Measurements from ENCODE around the gene FAM131A. TPM values are rescaled to one million over a fixed set of nuclear protein-coding genes. Genes with fewer than 3 reads are reported as not detected.
A peak's percentile ranks its signal among the peaks of the same experiment; 100 is the strongest.

The FAM131A gene
- total and polyA plus RNA-seq, 10 of the 15 experiments (the other 5 are each of a cell fraction or from before 2014, with no cell fraction given) = 0.31 to 4.5 (median 1.5) TPM

GRCh38 chr3:184354121-184354728, 16.8 kb downstream of the FAM131A start (continued):
- no peak for TF ChIP-seq TAF1 (IDR thresholded peaks at IDR 0.05; ENCODE audit: borderline replicate concordance, low read depth, low read length)
- TF ChIP-seq POLR2AphosphoS5 (IDR thresholded peaks at IDR 0.05; ENCODE audit: low read length) = no peak
- no peak for TF ChIP-seq ATF7 (IDR thresholded peaks at IDR 0.05; ENCODE audit: low read depth)
- TF ChIP-seq NKRF (conservative IDR thresholded peaks at IDR 0.05) = no peak
- TF ChIP-seq MEF2B (IDR thresholded peaks at IDR 0.05; ENCODE audit: partially characterized antibody, poor library complexity, severe bottlenecking) = peak; percentile 19
- peak; percentile 31; the same call in 1 of the 2 replicates for TF ChIP-seq SMARCA5 (IDR thresholded peaks at IDR 0.05)
- TF ChIP-seq IKZF2 (IDR thresholded peaks at IDR 0.05) = no peak
- TF ChIP-seq TARDBP (IDR thresholded peaks at IDR 0.05; ENCODE audit: borderline replicate concordance) = no peak
- TF ChIP-seq, protein P1, sequence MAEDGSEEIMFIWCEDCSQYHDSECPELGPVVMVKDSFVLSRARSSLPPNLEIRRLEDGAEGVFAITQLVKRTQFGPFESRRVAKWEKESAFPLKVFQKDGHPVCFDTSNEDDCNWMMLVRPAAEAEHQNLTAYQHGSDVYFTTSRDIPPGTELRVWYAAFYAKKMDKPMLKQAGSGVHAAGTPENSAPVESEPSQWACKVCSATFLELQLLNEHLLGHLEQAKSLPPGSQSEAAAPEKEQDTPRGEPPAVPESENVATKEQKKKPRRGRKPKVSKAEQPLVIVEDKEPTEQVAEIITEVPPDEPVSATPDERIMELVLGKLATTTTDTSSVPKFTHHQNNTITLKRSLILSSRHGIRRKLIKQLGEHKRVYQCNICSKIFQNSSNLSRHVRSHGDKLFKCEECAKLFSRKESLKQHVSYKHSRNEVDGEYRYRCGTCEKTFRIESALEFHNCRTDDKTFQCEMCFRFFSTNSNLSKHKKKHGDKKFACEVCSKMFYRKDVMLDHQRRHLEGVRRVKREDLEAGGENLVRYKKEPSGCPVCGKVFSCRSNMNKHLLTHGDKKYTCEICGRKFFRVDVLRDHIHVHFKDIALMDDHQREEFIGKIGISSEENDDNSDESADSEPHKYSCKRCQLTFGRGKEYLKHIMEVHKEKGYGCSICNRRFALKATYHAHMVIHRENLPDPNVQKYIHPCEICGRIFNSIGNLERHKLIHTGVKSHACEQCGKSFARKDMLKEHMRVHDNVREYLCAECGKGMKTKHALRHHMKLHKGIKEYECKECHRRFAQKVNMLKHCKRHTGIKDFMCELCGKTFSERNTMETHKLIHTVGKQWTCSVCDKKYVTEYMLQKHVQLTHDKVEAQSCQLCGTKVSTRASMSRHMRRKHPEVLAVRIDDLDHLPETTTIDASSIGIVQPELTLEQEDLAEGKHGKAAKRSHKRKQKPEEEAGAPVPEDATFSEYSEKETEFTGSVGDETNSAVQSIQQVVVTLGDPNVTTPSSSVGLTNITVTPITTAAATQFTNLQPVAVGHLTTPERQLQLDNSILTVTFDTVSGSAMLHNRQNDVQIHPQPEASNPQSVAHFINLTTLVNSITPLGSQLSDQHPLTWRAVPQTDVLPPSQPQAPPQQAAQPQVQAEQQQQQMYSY (CRISPR knock-in tag; IDR thresholded peaks at IDR 0.05) = no peak
- TF ChIP-seq TCF12 (IDR thresholded peaks at IDR 0.05; ENCODE audit: low read depth, low read length) = no peak
- TF ChIP-seq HDGF (IDR thresholded peaks at IDR 0.05) = no peak
- no peak for TF ChIP-seq CREM (IDR thresholded peaks at IDR 0.05; ENCODE audit: low read depth)
- TF ChIP-seq WRNIP1 (IDR thresholded peaks at IDR 0.05; ENCODE audit: borderline replicate concordance, low read depth, low read length) = no peak
- peak; percentile 60 for TF ChIP-seq RUNX3 (IDR thresholded peaks at IDR 0.05; ENCODE audit: low read length)
- TF ChIP-seq BHLHE40 (IDR thresholded peaks at IDR 0.05; ENCODE audit: borderline replicate concordance in 1 of 2, low read depth in 2 of 2, low read length in 1 of 2) = no peak
- 0 out of 2 replicates have a peak, but pooled peaks have one; percentile 44 for TF ChIP-seq GATAD2B (conservative IDR thresholded peaks at IDR 0.05; ENCODE audit: low read depth)
- TF ChIP-seq, protein P2, sequence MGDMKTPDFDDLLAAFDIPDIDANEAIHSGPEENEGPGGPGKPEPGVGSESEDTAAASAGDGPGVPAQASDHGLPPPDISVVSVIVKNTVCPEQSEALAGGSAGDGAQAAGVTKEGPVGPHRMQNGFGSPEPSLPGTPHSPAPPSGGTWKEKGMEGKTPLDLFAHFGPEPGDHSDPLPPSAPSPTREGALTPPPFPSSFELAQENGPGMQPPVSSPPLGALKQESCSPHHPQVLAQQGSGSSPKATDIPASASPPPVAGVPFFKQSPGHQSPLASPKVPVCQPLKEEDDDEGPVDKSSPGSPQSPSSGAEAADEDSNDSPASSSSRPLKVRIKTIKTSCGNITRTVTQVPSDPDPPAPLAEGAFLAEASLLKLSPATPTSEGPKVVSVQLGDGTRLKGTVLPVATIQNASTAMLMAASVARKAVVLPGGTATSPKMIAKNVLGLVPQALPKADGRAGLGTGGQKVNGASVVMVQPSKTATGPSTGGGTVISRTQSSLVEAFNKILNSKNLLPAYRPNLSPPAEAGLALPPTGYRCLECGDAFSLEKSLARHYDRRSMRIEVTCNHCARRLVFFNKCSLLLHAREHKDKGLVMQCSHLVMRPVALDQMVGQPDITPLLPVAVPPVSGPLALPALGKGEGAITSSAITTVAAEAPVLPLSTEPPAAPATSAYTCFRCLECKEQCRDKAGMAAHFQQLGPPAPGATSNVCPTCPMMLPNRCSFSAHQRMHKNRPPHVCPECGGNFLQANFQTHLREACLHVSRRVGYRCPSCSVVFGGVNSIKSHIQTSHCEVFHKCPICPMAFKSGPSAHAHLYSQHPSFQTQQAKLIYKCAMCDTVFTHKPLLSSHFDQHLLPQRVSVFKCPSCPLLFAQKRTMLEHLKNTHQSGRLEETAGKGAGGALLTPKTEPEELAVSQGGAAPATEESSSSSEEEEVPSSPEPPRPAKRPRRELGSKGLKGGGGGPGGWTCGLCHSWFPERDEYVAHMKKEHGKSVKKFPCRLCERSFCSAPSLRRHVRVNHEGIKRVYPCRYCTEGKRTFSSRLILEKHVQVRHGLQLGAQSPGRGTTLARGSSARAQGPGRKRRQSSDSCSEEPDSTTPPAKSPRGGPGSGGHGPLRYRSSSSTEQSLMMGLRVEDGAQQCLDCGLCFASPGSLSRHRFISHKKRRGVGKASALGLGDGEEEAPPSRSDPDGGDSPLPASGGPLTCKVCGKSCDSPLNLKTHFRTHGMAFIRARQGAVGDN (IDR thresholded peaks at IDR 0.05) = no peak
- TF ChIP-seq, protein P3, sequence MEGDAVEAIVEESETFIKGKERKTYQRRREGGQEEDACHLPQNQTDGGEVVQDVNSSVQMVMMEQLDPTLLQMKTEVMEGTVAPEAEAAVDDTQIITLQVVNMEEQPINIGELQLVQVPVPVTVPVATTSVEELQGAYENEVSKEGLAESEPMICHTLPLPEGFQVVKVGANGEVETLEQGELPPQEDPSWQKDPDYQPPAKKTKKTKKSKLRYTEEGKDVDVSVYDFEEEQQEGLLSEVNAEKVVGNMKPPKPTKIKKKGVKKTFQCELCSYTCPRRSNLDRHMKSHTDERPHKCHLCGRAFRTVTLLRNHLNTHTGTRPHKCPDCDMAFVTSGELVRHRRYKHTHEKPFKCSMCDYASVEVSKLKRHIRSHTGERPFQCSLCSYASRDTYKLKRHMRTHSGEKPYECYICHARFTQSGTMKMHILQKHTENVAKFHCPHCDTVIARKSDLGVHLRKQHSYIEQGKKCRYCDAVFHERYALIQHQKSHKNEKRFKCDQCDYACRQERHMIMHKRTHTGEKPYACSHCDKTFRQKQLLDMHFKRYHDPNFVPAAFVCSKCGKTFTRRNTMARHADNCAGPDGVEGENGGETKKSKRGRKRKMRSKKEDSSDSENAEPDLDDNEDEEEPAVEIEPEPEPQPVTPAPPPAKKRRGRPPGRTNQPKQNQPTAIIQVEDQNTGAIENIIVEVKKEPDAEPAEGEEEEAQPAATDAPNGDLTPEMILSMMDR (IDR thresholded peaks at IDR 0.05 in 2 of 3, conservative IDR thresholded peaks at IDR 0.05 in 1 of 3; ENCODE audit: control insufficient read depth in 2 of 3, extremely low read depth in 1 of 3, insufficient read depth in 1 of 3, low read depth in 3 of 3, low read length in 3 of 3) = peak; percentile 78 to 91 (median 79)
